ENCODE measurements around the gene IL22RA1. TPM values are rescaled to one million over a fixed set of nuclear protein-coding genes. Genes with fewer than 3 reads are reported as not detected.

Gene IL22RA1
- total and polyA plus RNA-seq, 10 of the 15 experiments (the other 5 are each of a cell fraction or from before 2014, with no cell fraction given) = not detected

DNA sequence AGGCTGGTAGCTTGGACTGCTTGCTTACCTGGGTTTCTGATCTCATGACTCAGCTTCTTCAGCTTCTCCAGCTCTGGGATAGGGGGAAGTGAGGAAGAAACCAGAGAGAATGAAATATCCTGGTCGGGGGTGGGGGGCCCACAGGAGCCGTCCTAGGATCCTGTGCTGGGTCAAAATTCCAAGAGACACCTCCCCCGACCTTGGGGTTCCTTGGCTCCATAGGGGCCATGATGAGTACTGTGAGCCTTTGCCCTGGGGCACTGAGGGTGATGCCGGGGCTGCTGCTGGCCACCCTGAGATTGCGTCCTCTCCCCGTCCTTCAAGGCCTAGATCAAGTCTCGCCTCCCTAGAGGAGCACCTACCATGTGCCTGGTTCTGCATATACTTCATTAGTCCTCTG lies 71.0 kb downstream of the IL22RA1 start (continued):
- TF ChIP-seq, protein P1, sequence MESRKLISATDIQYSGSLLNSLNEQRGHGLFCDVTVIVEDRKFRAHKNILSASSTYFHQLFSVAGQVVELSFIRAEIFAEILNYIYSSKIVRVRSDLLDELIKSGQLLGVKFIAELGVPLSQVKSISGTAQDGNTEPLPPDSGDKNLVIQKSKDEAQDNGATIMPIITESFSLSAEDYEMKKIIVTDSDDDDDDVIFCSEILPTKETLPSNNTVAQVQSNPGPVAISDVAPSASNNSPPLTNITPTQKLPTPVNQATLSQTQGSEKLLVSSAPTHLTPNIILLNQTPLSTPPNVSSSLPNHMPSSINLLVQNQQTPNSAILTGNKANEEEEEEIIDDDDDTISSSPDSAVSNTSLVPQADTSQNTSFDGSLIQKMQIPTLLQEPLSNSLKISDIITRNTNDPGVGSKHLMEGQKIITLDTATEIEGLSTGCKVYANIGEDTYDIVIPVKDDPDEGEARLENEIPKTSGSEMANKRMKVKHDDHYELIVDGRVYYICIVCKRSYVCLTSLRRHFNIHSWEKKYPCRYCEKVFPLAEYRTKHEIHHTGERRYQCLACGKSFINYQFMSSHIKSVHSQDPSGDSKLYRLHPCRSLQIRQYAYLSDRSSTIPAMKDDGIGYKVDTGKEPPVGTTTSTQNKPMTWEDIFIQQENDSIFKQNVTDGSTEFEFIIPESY (IDR thresholded peaks at IDR 0.05) = no peak
- TF ChIP-seq RFX5 (IDR thresholded peaks at IDR 0.05; ENCODE audit: low read depth, low read length) (no peak), NR2C1 (IDR thresholded peaks at IDR 0.05) (no peak), ETV6 (conservative IDR thresholded peaks at IDR 0.05 in 1 of 2, IDR thresholded peaks at IDR 0.05 in 1 of 2; ENCODE audit: borderline replicate concordance in 1 of 2, low read depth in 1 of 2) (no peak)
- TF ChIP-seq, protein P2, sequence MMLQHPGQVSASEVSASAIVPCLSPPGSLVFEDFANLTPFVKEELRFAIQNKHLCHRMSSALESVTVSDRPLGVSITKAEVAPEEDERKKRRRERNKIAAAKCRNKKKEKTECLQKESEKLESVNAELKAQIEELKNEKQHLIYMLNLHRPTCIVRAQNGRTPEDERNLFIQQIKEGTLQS (IDR thresholded peaks at IDR 0.05; ENCODE audit: borderline replicate concordance, extremely low read depth, low read depth, low read length) = no peak

DNA sequence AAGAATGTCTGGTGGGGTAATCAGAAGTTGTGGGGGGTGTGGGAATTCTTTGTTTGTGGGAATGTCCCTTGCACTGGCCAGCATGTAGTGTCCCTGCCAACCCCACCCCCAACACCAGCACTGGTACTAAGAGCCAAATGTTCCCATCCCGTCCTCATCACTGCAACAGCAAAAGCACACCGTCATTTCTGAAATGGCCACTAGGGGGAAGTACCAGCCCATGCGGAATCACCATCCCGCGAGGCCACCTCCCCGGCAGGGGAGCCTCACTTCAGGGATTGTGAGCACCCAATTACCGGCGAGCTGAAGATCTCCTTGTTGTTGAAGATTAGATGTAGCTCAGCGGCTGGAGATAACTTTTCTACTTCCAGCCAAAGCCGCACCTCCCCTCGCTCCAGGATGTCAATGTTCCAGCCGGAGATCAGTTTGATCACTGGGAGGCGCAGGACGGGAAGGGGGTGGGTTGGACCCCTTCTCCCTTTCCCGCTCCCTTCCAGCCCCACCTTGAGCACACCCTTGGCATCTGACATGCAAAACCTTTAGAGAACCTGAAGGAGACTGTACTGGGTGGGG lies 72.0 kb downstream of the IL22RA1 start:
- no peak overlapping the region for H2AFZ ChIP-seq (ENCODE audit: control insufficient read depth, low read depth, low read length)
- CTCF ChIA-PET = interaction anchor here (0.9 to 3.0 kb wide), 12 partner anchors 10 to 566 kb away, joined by 3 to 15 read pairs (median 3); partner anchors contain the start of gene MYOM3

More for the DNA sequence above, 72.0 kb downstream of the IL22RA1 start:
- 31% methylated on average over 15 of the region's 15 CpGs for WGBS (ENCODE audit: insufficient coverage, insufficient replicate concordance, low lambda C conversion rate, missing lambda C conversion rate)
- Histone ChIP-seq H3K27me3 (replicated peaks in 1 of 2; ENCODE audit: control insufficient read depth in 2 of 2, insufficient read depth in 2 of 2, low read length in 1 of 2) (peaks cover 0 to 6% of the 10 kb centered on the region in 2 experiments; a peak in 2 of 4 replicates), H3K4me3 (no peak overlapping the region), H3K9ac (ENCODE audit: control insufficient read depth, insufficient read depth, low read length) (no peak overlapping the region), H3K4me2 (ENCODE audit: control insufficient read depth, insufficient read depth) (no peak overlapping the region), H3K4me1 (ENCODE audit: control insufficient read depth, insufficient read depth, low read length) (no peaks in the 10 kb centered on the region), H3K79me2 (ENCODE audit: control insufficient read depth, insufficient read depth, low read length) (no peaks in the 10 kb centered on the region), H3K27ac (ENCODE audit: control insufficient read depth, insufficient read depth) (no peak overlapping the region), H3K9me3 (replicated peaks; ENCODE audit: control insufficient read depth, insufficient read depth, low read length) (no peaks in the 10 kb centered on the region), H3K36me3 (ENCODE audit: control insufficient read depth in 2 of 2, insufficient read depth in 2 of 2, low read length in 1 of 2) (no peaks in the 10 kb centered on the region), H4K20me1 (ENCODE audit: control insufficient read depth, insufficient read depth) (no peaks in the 10 kb centered on the region)
- ChIA-PET SMC1A (ENCODE audit: uncharacterized antibody, unreplicated experiment) (interaction anchor here (1.1 to 2.0 kb wide), 4 partner anchors 68 to 320 kb away, joined by 5 to 7 read pairs (median 5); no protein-coding TSS in a partner anchor), RAD21 (ENCODE audit: unreplicated experiment) (interaction anchor here (0.9 to 2.0 kb wide), 3 partner anchors 50 to 321 kb away, joined by 3 to 5 read pairs (median 3); no protein-coding TSS in a partner anchor), POLR2A (interaction anchor here (0.6 kb wide), 1 partner anchor 942 kb away, joined by 3 read pairs; no protein-coding TSS in a partner anchor)
- intact Hi-C loops (cut with micrococcal nuclease; ENCODE audit: unreplicated experiment) (loop anchor here (5.0 kb wide), 2 partner anchors 81 to 321 kb away; no protein-coding TSS in a partner anchor), in situ Hi-C loops (cut with MboI) (no loop called here)
- TF ChIP-seq TCF12 (IDR thresholded peaks at IDR 0.05; ENCODE audit: low read depth, low read length) (no peak), SREBF2 (IDR thresholded peaks at IDR 0.05; ENCODE audit: low read length) (no peak), RUNX3 (IDR thresholded peaks at IDR 0.05; ENCODE audit: low read length) (no peak), EED (IDR thresholded peaks at IDR 0.05; ENCODE audit: low read depth) (0 out of 2 replicates have a peak, but pooled peaks have one; percentile 18), YY1 (IDR thresholded peaks at IDR 0.05; ENCODE audit: low read depth, low read length) (peak; percentile 54; the same call in 1 of the 2 replicates), NR2C1 (IDR thresholded peaks at IDR 0.05) (no peak), CREM (IDR thresholded peaks at IDR 0.05; ENCODE audit: low read depth) (peak; percentile 22; the same call in 1 of the 2 replicates), RAD21 (IDR thresholded peaks at IDR 0.05; ENCODE audit: insufficient read depth, low read depth, low read length) (peak; percentile 82), SMC3 (IDR thresholded peaks at IDR 0.05; ENCODE audit: borderline replicate concordance, low read length) (peak; percentile 57; the same call in 1 of the 2 replicates), NFIC (IDR thresholded peaks at IDR 0.05; ENCODE audit: low read depth, low read length) (no peak), RAD51 (IDR thresholded peaks at IDR 0.05) (no peak)
- TF ChIP-seq, protein P3, sequence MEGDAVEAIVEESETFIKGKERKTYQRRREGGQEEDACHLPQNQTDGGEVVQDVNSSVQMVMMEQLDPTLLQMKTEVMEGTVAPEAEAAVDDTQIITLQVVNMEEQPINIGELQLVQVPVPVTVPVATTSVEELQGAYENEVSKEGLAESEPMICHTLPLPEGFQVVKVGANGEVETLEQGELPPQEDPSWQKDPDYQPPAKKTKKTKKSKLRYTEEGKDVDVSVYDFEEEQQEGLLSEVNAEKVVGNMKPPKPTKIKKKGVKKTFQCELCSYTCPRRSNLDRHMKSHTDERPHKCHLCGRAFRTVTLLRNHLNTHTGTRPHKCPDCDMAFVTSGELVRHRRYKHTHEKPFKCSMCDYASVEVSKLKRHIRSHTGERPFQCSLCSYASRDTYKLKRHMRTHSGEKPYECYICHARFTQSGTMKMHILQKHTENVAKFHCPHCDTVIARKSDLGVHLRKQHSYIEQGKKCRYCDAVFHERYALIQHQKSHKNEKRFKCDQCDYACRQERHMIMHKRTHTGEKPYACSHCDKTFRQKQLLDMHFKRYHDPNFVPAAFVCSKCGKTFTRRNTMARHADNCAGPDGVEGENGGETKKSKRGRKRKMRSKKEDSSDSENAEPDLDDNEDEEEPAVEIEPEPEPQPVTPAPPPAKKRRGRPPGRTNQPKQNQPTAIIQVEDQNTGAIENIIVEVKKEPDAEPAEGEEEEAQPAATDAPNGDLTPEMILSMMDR (IDR thresholded peaks at IDR 0.05 in 2 of 3, conservative IDR thresholded peaks at IDR 0.05 in 1 of 3; ENCODE audit: control insufficient read depth in 2 of 3, extremely low read depth in 1 of 3, insufficient read depth in 1 of 3, low read depth in 3 of 3, low read length in 3 of 3) = peak; percentile 84 to 92 (median 91)
- FAIRE-seq (peak; percentile 90), DNase-seq (ENCODE audit: low read depth, low spot score) (peak; percentile 12), ATAC-seq (peak; percentile 98)
- no TSS peak for BruUV-seq (replicated peaks)
